ENCODE measurements around the gene CAPN12.
"Not testable (repeated sequence)": the region's sequence is repeated elsewhere in the genome, so short reads cannot be mapped to it uniquely, and the experiment has no call there.

Gene CAPN12

GRCh38 chr19:38744298-38744681 is at the start of gene CAPN12:
Gene CAPN12 (minus strand): TSS chr19:38744474. CDS start chr19:38744165, 309 bp downstream.
- no peak for DNase-seq (ENCODE audit: low spot score)

- DNase-seq (ENCODE audit: low spot score) = no peak
Measured at GRCh38 chr19:38793671-38794070, 49.4 kb upstream of the CAPN12 start.

GRCh38 chr19:38793177-38793576 is 48.9 kb upstream of the CAPN12 start:
- DNase-seq (ENCODE audit: low spot score) = peak; percentile 52

GRCh38 chr19:38792250-38793111 is 48.2 kb upstream of the CAPN12 start:
- peak; percentile 69 for DNase-seq (ENCODE audit: low spot score)

- not testable (repeated sequence) for DNase-seq (ENCODE audit: low spot score)
Measured at GRCh38 chr19:38791451-38792064, 47.3 kb upstream of the CAPN12 start.

- DNase-seq (ENCODE audit: low spot score) = not testable (repeated sequence)
Measured at GRCh38 chr19:38790507-38791403, 46.5 kb upstream of the CAPN12 start.

- no peak for DNase-seq (ENCODE audit: low spot score)
Measured at GRCh38 chr19:38788478-38789243, 44.4 kb upstream of the CAPN12 start, which contains the start of gene LGALS7B. Gene LGALS7B (plus strand): TSS chr19:38789200. CDS start chr19:38789227, 27 bp downstream.

GRCh38 chr19:38786572-38787265 is 42.4 kb upstream of the CAPN12 start:
- DNase-seq (ENCODE audit: low spot score) = no peak

GRCh38 chr19:38786061-38786460 is 41.8 kb upstream of the CAPN12 start:
- DNase-seq (ENCODE audit: low spot score) = not testable (repeated sequence)

GRCh38 chr19:38785187-38785699 is 41.0 kb upstream of the CAPN12 start:
- no peak for DNase-seq (ENCODE audit: low spot score)

GRCh38 chr19:38784224-38784623 is 40.0 kb upstream of the CAPN12 start:
- no peak for DNase-seq (ENCODE audit: low spot score)

- not testable (repeated sequence) for DNase-seq (ENCODE audit: low spot score)
Measured at GRCh38 chr19:38782212-38782611, 37.9 kb upstream of the CAPN12 start.

- no peak for DNase-seq (ENCODE audit: low spot score)
Measured at GRCh38 chr19:38781058-38781457, 36.8 kb upstream of the CAPN12 start.

GRCh38 chr19:38780443-38780842 is 36.2 kb upstream of the CAPN12 start:
- no peak for DNase-seq (ENCODE audit: low spot score)

GRCh38 chr19:38778733-38779132 is 34.5 kb upstream of the CAPN12 start:
- no peak for DNase-seq (ENCODE audit: low spot score)

- no peak for DNase-seq (ENCODE audit: low spot score)
Measured at GRCh38 chr19:38774181-38774950, 30.1 kb upstream of the CAPN12 start.

- DNase-seq (ENCODE audit: low spot score) = no peak
Measured at GRCh38 chr19:38773469-38774177, 29.3 kb upstream of the CAPN12 start, which contains the start of gene LGALS7. Gene LGALS7 (minus strand): TSS chr19:38773517. CDS start chr19:38773492, 25 bp downstream.

- DNase-seq (ENCODE audit: low spot score) = not testable (repeated sequence)
Measured at GRCh38 chr19:38771569-38771968, 27.3 kb upstream of the CAPN12 start.

- not testable (repeated sequence) for DNase-seq (ENCODE audit: low spot score)
Measured at GRCh38 chr19:38770949-38771275, 26.6 kb upstream of the CAPN12 start.
